Measurements from ENCODE around the gene CLSTN2.

- no peak for TF ChIP-seq YY1 (IDR thresholded peaks at IDR 0.05)
- TF ChIP-seq, protein P1, sequence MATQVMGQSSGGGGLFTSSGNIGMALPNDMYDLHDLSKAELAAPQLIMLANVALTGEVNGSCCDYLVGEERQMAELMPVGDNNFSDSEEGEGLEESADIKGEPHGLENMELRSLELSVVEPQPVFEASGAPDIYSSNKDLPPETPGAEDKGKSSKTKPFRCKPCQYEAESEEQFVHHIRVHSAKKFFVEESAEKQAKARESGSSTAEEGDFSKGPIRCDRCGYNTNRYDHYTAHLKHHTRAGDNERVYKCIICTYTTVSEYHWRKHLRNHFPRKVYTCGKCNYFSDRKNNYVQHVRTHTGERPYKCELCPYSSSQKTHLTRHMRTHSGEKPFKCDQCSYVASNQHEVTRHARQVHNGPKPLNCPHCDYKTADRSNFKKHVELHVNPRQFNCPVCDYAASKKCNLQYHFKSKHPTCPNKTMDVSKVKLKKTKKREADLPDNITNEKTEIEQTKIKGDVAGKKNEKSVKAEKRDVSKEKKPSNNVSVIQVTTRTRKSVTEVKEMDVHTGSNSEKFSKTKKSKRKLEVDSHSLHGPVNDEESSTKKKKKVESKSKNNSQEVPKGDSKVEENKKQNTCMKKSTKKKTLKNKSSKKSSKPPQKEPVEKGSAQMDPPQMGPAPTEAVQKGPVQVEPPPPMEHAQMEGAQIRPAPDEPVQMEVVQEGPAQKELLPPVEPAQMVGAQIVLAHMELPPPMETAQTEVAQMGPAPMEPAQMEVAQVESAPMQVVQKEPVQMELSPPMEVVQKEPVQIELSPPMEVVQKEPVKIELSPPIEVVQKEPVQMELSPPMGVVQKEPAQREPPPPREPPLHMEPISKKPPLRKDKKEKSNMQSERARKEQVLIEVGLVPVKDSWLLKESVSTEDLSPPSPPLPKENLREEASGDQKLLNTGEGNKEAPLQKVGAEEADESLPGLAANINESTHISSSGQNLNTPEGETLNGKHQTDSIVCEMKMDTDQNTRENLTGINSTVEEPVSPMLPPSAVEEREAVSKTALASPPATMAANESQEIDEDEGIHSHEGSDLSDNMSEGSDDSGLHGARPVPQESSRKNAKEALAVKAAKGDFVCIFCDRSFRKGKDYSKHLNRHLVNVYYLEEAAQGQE (IDR thresholded peaks at IDR 0.05) = no peak
Observed at GRCh38 chr3:139948467-139948866, 13.5 kb downstream of the CLSTN2 start.
